GM19397 (cell line): ENCODE data around the gene IL21.
"Not testable (repeated sequence)": the region's sequence is repeated elsewhere in the genome, so short reads cannot be mapped to it uniquely, and the experiment has no call there.

Experiments used
- ATAC-seq: cut with Tn5 transposase; IDR thresholded peaks from one replicate; pipeline ENCODE4 v1.9.1; 2021; ENCODE audit warnings: mild to moderate bottlenecking, moderate library complexity; ENCODE audit not compliant: unreplicated experiment

The IL21 gene

GRCh38 chr4:122583906-122584305 is 37.0 kb downstream of the IL21 start:
- ATAC-seq = no peak

- peak; percentile 72 for ATAC-seq
Measured at GRCh38 chr4:122577808-122578781, 42.8 kb downstream of the IL21 start.

GRCh38 chr4:122577189-122577553 is 43.7 kb downstream of the IL21 start:
- ATAC-seq = no peak

GRCh38 chr4:122576261-122577188 is 44.3 kb downstream of the IL21 start:
- no peak for ATAC-seq

- not testable (repeated sequence) for ATAC-seq
Measured at GRCh38 chr4:122574347-122574746, 46.5 kb downstream of the IL21 start.

- ATAC-seq = no peak
Measured at GRCh38 chr4:122562449-122562848, 58.4 kb downstream of the IL21 start.
